H1 (cell line): ENCODE data around the gene ACP3. TPM values are rescaled to one million over a fixed set of nuclear protein-coding genes. Genes with fewer than 3 reads are reported as not detected.

ENCODE experiments used
- CTCF ChIA-PET: fragments of 300-600 bp; sonication (Branson Sonifier 250); formaldehyde crosslinking; loops from one replicate; lab custom pipeline; 2021; ENCODE audit not compliant: partially characterized antibody; lab: Charles Lee
- POLR2A ChIA-PET: fragments of 300-600 bp; sonication (Branson Sonifier 250); formaldehyde crosslinking; loops from one replicate; lab custom pipeline; 2021; ENCODE audit warnings: inconsistent platforms; ENCODE audit not compliant: partially characterized antibody; lab: Charles Lee
- DNase-seq, 2 experiments: peaks; one replicate each; pipeline versions ENCODE4 v3.0.0 to v3.0.0-alpha.2; 2010 to 2022; ENCODE audit warnings: low spot score in 2 of 2, low read depth in 1 of 2, mixed read lengths in 1 of 2
- FAIRE-seq: peaks from 2 replicates; lab custom pipeline; 2011; peaks lifted over from hg19 to GRCh38; lab: Jason Lieb, UNC
- H2AFZ ChIP-seq: 2 replicates; pipeline ENCODE4 v1.8.1; 2012; ENCODE audit warnings: low read length, inconsistent platforms
- H2AK5ac ChIP-seq: 2 replicates; pipeline ENCODE4 v1.6.1; 2013; ENCODE audit warnings: low read depth, low read length
- H2BK120ac ChIP-seq: replicated peaks from 2 replicates; pipeline ENCODE3; 2013; ENCODE audit warnings: low read depth, low read length, inconsistent platforms
- H2BK12ac ChIP-seq: 2 replicates; pipeline ENCODE4 v1.6.1; 2013; ENCODE audit warnings: low read depth, low read length
- H2BK15ac ChIP-seq: 2 replicates; pipeline ENCODE4 v1.6.1; 2013; ENCODE audit warnings: low read length
- H2BK20ac ChIP-seq: 2 replicates; pipeline ENCODE4 v1.6.1; 2013; ENCODE audit warnings: low read length
- H2BK5ac ChIP-seq: 2 replicates; pipeline ENCODE4 v1.6.1; 2013; ENCODE audit warnings: low read depth, low read length
- H3K14ac ChIP-seq: 2 replicates; pipeline ENCODE4 v1.6.1; 2013; ENCODE audit warnings: inconsistent platforms; ENCODE audit not compliant: insufficient read length
- H3K18ac ChIP-seq: 2 replicates; pipeline ENCODE4 v1.6.1; 2013; ENCODE audit warnings: low read length; ENCODE audit errors: extremely low read depth
- H3K23ac ChIP-seq: 2 replicates; pipeline ENCODE4 v1.6.1; 2013; ENCODE audit warnings: inconsistent platforms; ENCODE audit not compliant: insufficient read length
- H3K23me2 ChIP-seq: 2 replicates; pipeline ENCODE4 v1.6.1; 2013; ENCODE audit warnings: low read depth, low read length
- H3K27ac ChIP-seq: 2 replicates; pipeline ENCODE4 v1.6.1; 2011; ENCODE audit warnings: low read depth, low read length, inconsistent platforms
- H3K27me3 ChIP-seq, 4 experiments: replicated peaks in 1 of 4; 1 replicate in 1 of 4; 2 replicates in 3 of 4; pipeline versions ENCODE4 v1.6.1 to v1.8.1; 2011 to 2013; ENCODE audit warnings: low read length in 3 of 4, mild to moderate bottlenecking in 3 of 4, inconsistent platforms in 2 of 4, mixed read lengths in 2 of 4, moderate library complexity in 1 of 4; ENCODE audit not compliant: control insufficient read depth in 3 of 4, insufficient read depth in 3 of 4; ENCODE audit errors: extremely low read depth in 1 of 4
- H3K36me3 ChIP-seq, 4 experiments: 2 replicates each; pipeline versions ENCODE4 v1.6.1 to v1.8.1; 2011 to 2013; ENCODE audit warnings: mild to moderate bottlenecking in 4 of 4, low read length in 3 of 4, moderate library complexity in 2 of 4, control low read depth in 1 of 4, inconsistent platforms in 1 of 4; ENCODE audit not compliant: insufficient read depth in 4 of 4, control insufficient read depth in 2 of 4
- H3K4ac ChIP-seq: replicated peaks from 2 replicates; pipeline ENCODE3; 2013; ENCODE audit warnings: low read length, low read depth, mixed read lengths, inconsistent platforms; ENCODE audit not compliant: insufficient read length
- H3K4me1 ChIP-seq, 4 experiments: replicated peaks in 1 of 4; 1 replicate in 1 of 4; 2 replicates in 3 of 4; pipeline versions ENCODE4 v1.6.1 to v1.8.1; 2011 to 2013; ENCODE audit warnings: low read length in 3 of 4, inconsistent platforms in 2 of 4, mixed read lengths in 1 of 4; ENCODE audit not compliant: insufficient read depth in 4 of 4, control insufficient read depth in 3 of 4
- H3K4me2 ChIP-seq, 2 experiments: 2 replicates each; pipeline versions ENCODE4 v1.6.1 to v1.8.1; 2011 to 2013; ENCODE audit warnings: low read depth in 2 of 2, low read length in 2 of 2, control low read depth in 1 of 2, inconsistent platforms in 1 of 2, mild to moderate bottlenecking in 1 of 2; ENCODE audit not compliant: insufficient read depth in 1 of 2
- H3K4me3 ChIP-seq, 4 experiments: fragments of 200-600, 300-600 bp in 1 of 4; sonication (generic), shearing (Covaris generic), sonication (Bioruptor Twin) in 1 of 4; 2 replicates each; pipeline versions ENCODE4 v1.5.1 to v1.8.1; 2011 to 2016; ENCODE audit warnings: low read length in 4 of 4, low read depth in 3 of 4, control low read depth in 2 of 4, inconsistent platforms in 2 of 4, mild to moderate bottlenecking in 2 of 4, mixed read lengths in 1 of 4, moderate library complexity in 1 of 4; ENCODE audit not compliant: insufficient read depth in 2 of 4; ENCODE audit errors: extremely low read depth in 1 of 4
- H3K56ac ChIP-seq: replicated peaks from 2 replicates; pipeline ENCODE3; 2013; ENCODE audit warnings: low read depth, mild to moderate bottlenecking, mixed read lengths, low read length, inconsistent platforms; ENCODE audit not compliant: insufficient read length
- H3K79me1 ChIP-seq: 2 replicates; pipeline ENCODE4 v1.6.1; 2013; ENCODE audit warnings: low read depth, low read length, control low read depth
- H3K79me2 ChIP-seq, 2 experiments: 2 replicates each; pipeline versions ENCODE4 v1.6.1 to v1.8.1; 2012 to 2013; ENCODE audit warnings: low read length in 2 of 2, mild to moderate bottlenecking in 2 of 2, inconsistent platforms in 1 of 2; ENCODE audit not compliant: insufficient read depth in 2 of 2, control insufficient read depth in 1 of 2
- H3K9ac ChIP-seq, 4 experiments: replicated peaks in 1 of 4; 1 replicate in 1 of 4; 2 replicates in 3 of 4; pipeline versions ENCODE4 v1.6.1 to v1.8.1; 2011 to 2013; ENCODE audit warnings: low read depth in 3 of 4, low read length in 3 of 4, control low read depth in 2 of 4, mild to moderate bottlenecking in 2 of 4, moderate library complexity in 2 of 4, inconsistent platforms in 1 of 4; ENCODE audit errors: extremely low read depth in 1 of 4
- H3K9me3 ChIP-seq, 2 experiments: 2 replicates each; pipeline versions ENCODE4 v1.6.1 to v1.8.1; 2012 to 2013; ENCODE audit warnings: mild to moderate bottlenecking in 2 of 2, moderate library complexity in 2 of 2, control low read depth in 1 of 2, inconsistent platforms in 1 of 2, low read depth in 1 of 2, low read length in 1 of 2, mixed read lengths in 1 of 2; ENCODE audit not compliant: insufficient read depth in 2 of 2
- H4K20me1 ChIP-seq, 2 experiments: replicated peaks in 1 of 2; 2 replicates each; pipeline versions ENCODE3 to v1.8.1; 2011 to 2013; ENCODE audit warnings: inconsistent platforms in 2 of 2, low read length in 2 of 2, mild to moderate bottlenecking in 1 of 2; ENCODE audit not compliant: insufficient read depth in 2 of 2, control insufficient read depth in 1 of 2
- H4K5ac ChIP-seq: 2 replicates; pipeline ENCODE4 v1.6.1; 2013; ENCODE audit warnings: low read length, low read depth, mixed read lengths, inconsistent platforms; ENCODE audit not compliant: insufficient read length
- H4K8ac ChIP-seq: 2 replicates; pipeline ENCODE4 v1.8.0; 2013; ENCODE audit warnings: mild to moderate bottlenecking, moderate library complexity, low read length, inconsistent platforms; ENCODE audit not compliant: insufficient read depth; ENCODE audit errors: extremely low read depth
- H4K91ac ChIP-seq: replicated peaks from 2 replicates; pipeline ENCODE3; 2013; ENCODE audit warnings: low read length, mixed read lengths, inconsistent platforms; ENCODE audit not compliant: insufficient read length
- HDAC6 ChIP-seq: IDR thresholded peaks from one replicate; pipeline ENCODE4 v1.7.1; 2012; ENCODE audit warnings: low read depth, mild to moderate bottlenecking, inconsistent platforms, low read length, moderate library complexity
- WGBS, 2 experiments: shearing (Covaris generic) in 1 of 2; methylation state at CpG; one replicate each; pipeline versions ENCODE4 v1.1.6 to v1.1.7; 2013 to 2015; ENCODE audit warnings: low lambda C conversion rate in 2 of 2, mixed read lengths in 2 of 2, inconsistent platforms in 1 of 2, low coverage in 1 of 2, missing lambda C conversion rate in 1 of 2; ENCODE audit not compliant: insufficient replicate concordance in 2 of 2, insufficient coverage in 1 of 2, insufficient read length in 1 of 2; ENCODE audit errors: extremely low coverage in 1 of 2, missing lambda C conversion rate in 1 of 2; 5-methylcytosine and 5-hydroxymethylcytosine counted together
- polyA plus RNA-seq, 7 experiments: library from polyadenylated mRNA; depleted of rRNA in 3 of 7; stranded (reverse) in 5 of 7; unstranded in 2 of 7; fragments of >200 nt in 5 of 7; fragments of 200-250 nt in 2 of 7; gene quantifications; 1 replicate in 5 of 7; 2 replicates in 1 of 7; 4 replicates in 1 of 7; pipeline versions ENCODE4 v1.2.1 to v1.2.3, GENCODE V29; 2011 to 2013; ENCODE audit warnings: missing spikeins in 2 of 7, mixed read lengths in 2 of 7
- total RNA-seq: library from RNA; stranded (reverse); fragmentation: NEBNext Ultra II Directional; extraction: Animal tissue kit (Norgen Biotek cat#: 25700); gene quantifications from 2 replicates; pipeline ENCODE4 v1.2.1, GENCODE V29; 2021

Gene ACP3
- total and polyA plus RNA-seq, 2 of the 8 experiments (the other 6 are each of a cell fraction or from before 2014, with no cell fraction given) = 1.2 to 1.4 TPM

DNA sequence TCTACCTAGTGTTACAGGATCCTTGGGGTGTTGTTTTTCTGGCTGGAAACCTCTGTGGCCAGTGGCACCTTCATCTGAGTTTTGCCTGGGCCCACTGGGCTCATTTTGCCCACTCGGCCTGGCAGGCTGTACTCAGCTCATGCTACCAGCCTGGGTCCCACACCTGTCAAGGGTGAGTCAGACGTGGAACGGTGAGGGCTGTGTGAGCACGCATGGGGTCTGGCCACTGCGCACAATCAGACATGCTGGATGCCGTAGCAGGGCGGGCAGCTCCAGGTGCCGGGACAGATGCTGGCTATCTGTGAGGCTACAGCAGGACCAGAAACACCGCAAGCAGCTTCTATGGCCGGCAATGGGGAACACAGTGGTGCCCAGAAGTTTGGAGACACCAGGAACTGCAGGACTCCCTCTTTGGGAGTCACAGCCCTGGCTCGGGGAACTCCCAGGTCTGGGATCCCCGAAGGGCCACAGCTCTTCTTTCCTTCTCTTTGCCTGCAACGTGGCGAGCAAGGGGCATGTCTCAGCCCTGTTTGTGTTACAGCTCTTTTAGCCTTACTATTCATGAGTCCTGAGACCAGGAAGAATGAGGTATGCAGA, 64.2 kb downstream of the ACP3 start:
- H3K4me1 ChIP-seq = peaks cover 18 to 25% (median 21%) of the 10 kb centered on the region in 4 experiments
- TF ChIP-seq HDAC6 = no peak
- no peaks in the 10 kb centered on the region for H3K27me3 ChIP-seq
- 71% methylated on average over 14 of the region's 14 CpGs; no CpG with 5 or more reads in 1 of the 2 experiments for whole genome bisulfite sequencing, 2 experiments
- peak overlapping the region; percentile 91 for H4K91ac ChIP-seq
- H4K20me1 ChIP-seq = no peaks in the 10 kb centered on the region
- ChIA-PET CTCF (interaction anchor here (0.6 to 3.5 kb wide), 8 partner anchors 15 to 122 kb away, joined by 3 to 27 read pairs (median 4); no protein-coding TSS in a partner anchor), POLR2A (interaction anchor here (0.9 to 3.5 kb wide), 11 partner anchors 13 to 1011 kb away, joined by 3 to 26 read pairs (median 6); partner anchors contain the start of gene DNAJC13)
- peak overlapping the region; percentile 79 for H3K4ac ChIP-seq
- H3K23ac ChIP-seq = no peak overlapping the region
- H2BK5ac ChIP-seq = peak overlapping the region; percentile 98
- FAIRE-seq (no peak), DNase-seq (peak in 1 of 2 experiments; percentile 57)
- H3K4me3 ChIP-seq = peak overlapping the region in 1 of 4 experiments; percentile 46; a peak in 2 of 8 replicates
- no peaks in the 10 kb centered on the region for H3K23me2 ChIP-seq
- peaks cover 2 to 6% of the 10 kb centered on the region in 2 experiments; a peak in 1 of 4 replicates for H3K9me3 ChIP-seq
- H4K8ac ChIP-seq = peak overlapping the region; percentile 52; the same call in 1 of the 2 replicates
- H3K79me2 ChIP-seq = peaks cover 0 to 21% of the 10 kb centered on the region in 2 experiments; a peak in 2 of 4 replicates
- no peaks in the 10 kb centered on the region; the same call in 1 of the 2 replicates for H3K79me1 ChIP-seq
- H2BK15ac ChIP-seq = peak overlapping the region; percentile 94; the same call in 1 of the 2 replicates
- H2BK20ac ChIP-seq = peak overlapping the region; percentile 94
- peak overlapping the region; percentile 42 to 63; a peak in 3 of 4 replicates for H3K4me2 ChIP-seq
- H3K9ac ChIP-seq = peak overlapping the region in 2 of 4 experiments; percentile 1 to 45; a peak in 2 of 7 replicates
- H2AK5ac ChIP-seq = peak overlapping the region; percentile 84
- H3K36me3 ChIP-seq = no peaks in the 10 kb centered on the region
- H3K56ac ChIP-seq = peak overlapping the region; percentile 43
- peak overlapping the region; percentile 63 for H2BK120ac ChIP-seq
- H3K18ac ChIP-seq = peak overlapping the region; percentile 93
- peak overlapping the region; percentile 99; the same call in 1 of the 2 replicates for H2BK12ac ChIP-seq
- peak overlapping the region; percentile 82 for H3K27ac ChIP-seq
- no peak overlapping the region for H4K5ac ChIP-seq
- no peak overlapping the region for H2AFZ ChIP-seq
- no peak overlapping the region for H3K14ac ChIP-seq
